ENCODE results near the gene CDKAL1. TPM values are rescaled to one million over a fixed set of nuclear protein-coding genes. Genes with fewer than 3 reads are reported as not detected.

Gene CDKAL1
- total and polyA plus RNA-seq, 2 donors (not counting 3 experiments of a cell fraction or from before 2014, with no cell fraction given) = 6.1 to 20.5 TPM

GRCh38 chr6:20717743-20718142 lies 183.5 kb downstream of the CDKAL1 start:
- POLR2A ChIA-PET = no interaction called here
- dilution Hi-C loops (cut with MboI; ENCODE audit: extremely low pct_ligation_motif_present, low sequenced_read_pairs) (no loop called here), intact Hi-C loops (cut with micrococcal nuclease) (no loop called here)
- Histone ChIP-seq H3K27ac (ENCODE audit: insufficient read depth, low read depth, low read length) (no peak overlapping the region), H3K9me1 (replicated peaks; ENCODE audit: control insufficient read depth, extremely low read depth, insufficient read depth, low read length) (no peaks in the 10 kb centered on the region), H3K9ac (replicated peaks; ENCODE audit: extremely low read depth, insufficient read depth, low read length) (no peak overlapping the region), H3K4me3 (replicated peaks in 1 of 3; ENCODE audit: insufficient read depth in 1 of 3, low read depth in 1 of 3, low read length in 3 of 3) (no peak overlapping the region), H3K4me2 (ENCODE audit: insufficient read depth, low read length) (no peak overlapping the region), H3K27me3 (ENCODE audit: control insufficient read depth in 2 of 2, insufficient read depth in 2 of 2, low read length in 2 of 2) (no peaks in the 10 kb centered on the region), H3K36me3 (ENCODE audit: control insufficient read depth in 2 of 2, extremely low read depth in 1 of 2, insufficient read depth in 2 of 2, low read length in 2 of 2) (no peaks in the 10 kb centered on the region), H3K4me1 (ENCODE audit: control insufficient read depth, extremely low read depth, insufficient read depth, low read length) (no peaks in the 10 kb centered on the region), H3K79me2 (ENCODE audit: control insufficient read depth, insufficient read depth, low read length) (no peaks in the 10 kb centered on the region), H4K20me1 (replicated peaks; ENCODE audit: control insufficient read depth, extremely low read depth, insufficient read depth, low read length) (no peaks in the 10 kb centered on the region), H3K9me3 (replicated peaks; ENCODE audit: control insufficient read depth, insufficient read depth, low read length) (no peaks in the 10 kb centered on the region), H2AFZ (ENCODE audit: low read depth, low read length) (no peak overlapping the region)
- FAIRE-seq (no peak), DNase-seq (ENCODE audit: low read depth, low spot score) (no peak)
- TF ChIP-seq, protein P1, sequence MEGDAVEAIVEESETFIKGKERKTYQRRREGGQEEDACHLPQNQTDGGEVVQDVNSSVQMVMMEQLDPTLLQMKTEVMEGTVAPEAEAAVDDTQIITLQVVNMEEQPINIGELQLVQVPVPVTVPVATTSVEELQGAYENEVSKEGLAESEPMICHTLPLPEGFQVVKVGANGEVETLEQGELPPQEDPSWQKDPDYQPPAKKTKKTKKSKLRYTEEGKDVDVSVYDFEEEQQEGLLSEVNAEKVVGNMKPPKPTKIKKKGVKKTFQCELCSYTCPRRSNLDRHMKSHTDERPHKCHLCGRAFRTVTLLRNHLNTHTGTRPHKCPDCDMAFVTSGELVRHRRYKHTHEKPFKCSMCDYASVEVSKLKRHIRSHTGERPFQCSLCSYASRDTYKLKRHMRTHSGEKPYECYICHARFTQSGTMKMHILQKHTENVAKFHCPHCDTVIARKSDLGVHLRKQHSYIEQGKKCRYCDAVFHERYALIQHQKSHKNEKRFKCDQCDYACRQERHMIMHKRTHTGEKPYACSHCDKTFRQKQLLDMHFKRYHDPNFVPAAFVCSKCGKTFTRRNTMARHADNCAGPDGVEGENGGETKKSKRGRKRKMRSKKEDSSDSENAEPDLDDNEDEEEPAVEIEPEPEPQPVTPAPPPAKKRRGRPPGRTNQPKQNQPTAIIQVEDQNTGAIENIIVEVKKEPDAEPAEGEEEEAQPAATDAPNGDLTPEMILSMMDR (IDR thresholded peaks at IDR 0.05; ENCODE audit: extremely low read depth in 1 of 2, insufficient read depth in 1 of 2, low read depth in 1 of 2, low read length in 2 of 2) = no peak
- TF ChIP-seq POLR2A (IDR thresholded peaks at IDR 0.05; ENCODE audit: low read depth, low read length) = no peak
- no peak for TF ChIP-seq POLR2AphosphoS5 (IDR thresholded peaks at IDR 0.05; ENCODE audit: insufficient read depth, low read depth, low read length)
- no peak for TF ChIP-seq JUN (IDR thresholded peaks at IDR 0.05; ENCODE audit: borderline replicate concordance, insufficient read depth, insufficient read length, low read depth)
- no peak for TF ChIP-seq EZH2 (IDR thresholded peaks at IDR 0.05; ENCODE audit: borderline replicate concordance, low read depth, low read length, severe bottlenecking)
- no peak for TF ChIP-seq GATA2 (IDR thresholded peaks at IDR 0.05; ENCODE audit: insufficient read depth, insufficient read length, low read depth, low read length)
- TF ChIP-seq MYC (IDR thresholded peaks at IDR 0.05; ENCODE audit: low read depth, low read length) = no peak
- TF ChIP-seq FOS (IDR thresholded peaks at IDR 0.05; ENCODE audit: borderline replicate concordance, insufficient read depth, low read length) = no peak
- TF ChIP-seq, protein P2, sequence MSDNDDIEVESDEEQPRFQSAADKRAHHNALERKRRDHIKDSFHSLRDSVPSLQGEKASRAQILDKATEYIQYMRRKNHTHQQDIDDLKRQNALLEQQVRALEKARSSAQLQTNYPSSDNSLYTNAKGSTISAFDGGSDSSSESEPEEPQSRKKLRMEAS (IDR thresholded peaks at IDR 0.05; ENCODE audit: insufficient read depth, insufficient read length) = no peak
- BruUV-seq (replicated peaks) = no TSS peak
- CTCF ChIA-PET = interaction anchor here (1.0 kb wide), 1 partner anchor 17 kb away, joined by 3 read pairs; no protein-coding TSS in a partner anchor
